ENCODE measurements around the gene NLK.

NLK gene

DNA sequence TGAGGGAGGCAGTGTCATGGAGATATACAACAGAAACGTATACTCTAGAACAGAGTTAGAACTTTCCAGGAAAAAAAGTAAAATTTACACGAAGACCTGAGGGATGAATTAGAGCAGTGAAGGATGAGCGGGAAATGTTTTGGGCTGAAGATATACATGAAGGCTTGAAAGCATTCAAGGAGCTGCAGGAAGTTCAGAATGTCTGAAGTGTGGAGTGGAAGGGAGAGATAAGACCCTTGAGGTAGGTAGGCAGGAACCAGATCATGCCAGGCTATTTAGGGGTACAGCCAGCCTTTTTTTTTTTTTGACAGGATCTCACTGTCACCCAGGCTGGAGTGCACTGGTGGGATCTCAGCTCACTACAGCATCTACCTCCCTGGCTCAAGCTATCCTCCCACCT, 3.2 kb upstream of the NLK start:
- H3K4me3 ChIP-seq (ENCODE audit: low read depth, low read length), result no peak overlapping the region
- DNase-seq (ENCODE audit: low read depth), result no peak
- TF ChIP-seq, protein P1, sequence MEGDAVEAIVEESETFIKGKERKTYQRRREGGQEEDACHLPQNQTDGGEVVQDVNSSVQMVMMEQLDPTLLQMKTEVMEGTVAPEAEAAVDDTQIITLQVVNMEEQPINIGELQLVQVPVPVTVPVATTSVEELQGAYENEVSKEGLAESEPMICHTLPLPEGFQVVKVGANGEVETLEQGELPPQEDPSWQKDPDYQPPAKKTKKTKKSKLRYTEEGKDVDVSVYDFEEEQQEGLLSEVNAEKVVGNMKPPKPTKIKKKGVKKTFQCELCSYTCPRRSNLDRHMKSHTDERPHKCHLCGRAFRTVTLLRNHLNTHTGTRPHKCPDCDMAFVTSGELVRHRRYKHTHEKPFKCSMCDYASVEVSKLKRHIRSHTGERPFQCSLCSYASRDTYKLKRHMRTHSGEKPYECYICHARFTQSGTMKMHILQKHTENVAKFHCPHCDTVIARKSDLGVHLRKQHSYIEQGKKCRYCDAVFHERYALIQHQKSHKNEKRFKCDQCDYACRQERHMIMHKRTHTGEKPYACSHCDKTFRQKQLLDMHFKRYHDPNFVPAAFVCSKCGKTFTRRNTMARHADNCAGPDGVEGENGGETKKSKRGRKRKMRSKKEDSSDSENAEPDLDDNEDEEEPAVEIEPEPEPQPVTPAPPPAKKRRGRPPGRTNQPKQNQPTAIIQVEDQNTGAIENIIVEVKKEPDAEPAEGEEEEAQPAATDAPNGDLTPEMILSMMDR (IDR thresholded peaks at IDR 0.05; ENCODE audit: control insufficient read depth, extremely low read depth, insufficient read depth), result no peak

DNA sequence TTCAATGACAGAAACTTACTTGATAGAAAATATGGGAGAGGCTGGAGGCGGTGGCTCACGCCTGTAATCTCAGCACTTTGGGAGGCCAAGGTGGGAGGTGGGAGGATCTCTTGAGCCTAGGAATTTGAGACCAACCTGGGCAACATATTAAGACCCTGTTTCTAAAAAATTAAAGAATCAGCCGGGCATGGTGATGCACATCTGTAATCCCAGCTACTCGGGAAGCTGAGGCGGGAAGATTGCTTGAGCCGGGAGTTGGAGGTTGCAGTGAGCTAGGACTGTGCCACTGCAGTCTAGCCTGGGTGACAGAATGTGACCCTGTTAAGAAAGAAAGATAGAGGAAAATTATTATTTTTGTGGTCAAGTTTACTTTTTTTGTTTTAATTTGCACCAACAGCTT, 2.1 kb upstream of the NLK start:
- peak overlapping the region; percentile 31 for H3K4me3 ChIP-seq (ENCODE audit: low read depth, low read length)
- TF ChIP-seq, protein P1 (IDR thresholded peaks at IDR 0.05; ENCODE audit: control insufficient read depth, extremely low read depth, insufficient read depth), result no peak
- DNase-seq (ENCODE audit: low read depth), result no peak

DNA sequence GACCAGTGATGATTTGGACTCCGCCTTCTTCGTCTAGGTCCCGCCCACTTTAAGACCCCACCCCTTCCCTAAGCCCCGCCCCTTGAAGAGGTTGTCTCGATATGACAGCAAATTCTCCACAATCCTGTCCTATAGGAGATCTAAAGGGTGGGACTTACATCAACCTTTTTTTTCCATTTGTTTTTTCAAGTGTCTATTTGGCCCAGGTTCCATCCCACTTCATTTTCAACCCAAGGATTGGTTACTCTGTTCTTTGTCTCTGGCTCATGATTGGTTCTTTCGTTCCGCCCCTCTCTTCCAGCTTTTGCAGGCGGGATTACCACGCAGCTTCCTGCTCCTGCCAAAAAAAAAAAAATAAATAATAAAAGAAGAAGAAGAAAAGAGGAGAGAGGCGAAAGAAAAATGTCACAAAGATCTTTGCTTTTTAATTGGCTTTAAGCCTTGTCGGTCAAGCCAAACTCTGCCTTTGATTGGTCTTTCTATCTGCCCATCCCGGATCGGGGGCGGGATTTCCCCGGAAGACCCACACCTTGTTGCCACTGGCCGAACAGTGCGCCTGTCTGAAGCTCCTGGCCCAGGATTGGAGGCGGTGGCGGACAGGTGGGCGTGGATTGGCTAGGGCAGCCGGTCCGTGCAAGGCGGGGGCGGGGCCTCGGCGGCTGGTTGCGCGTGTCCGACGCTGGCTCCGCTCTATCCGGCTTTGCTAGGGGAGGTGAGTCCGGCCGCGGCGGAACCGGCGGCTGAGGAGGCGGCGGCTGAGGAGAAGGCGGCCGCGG, 1.2 kb upstream of the NLK start:
- peak; percentile 99 for DNase-seq (ENCODE audit: low read depth)
- peak overlapping the region; percentile 84 for H3K4me3 ChIP-seq (ENCODE audit: low read depth, low read length)
- TF ChIP-seq, protein P1 (IDR thresholded peaks at IDR 0.05; ENCODE audit: control insufficient read depth, extremely low read depth, insufficient read depth), result no peak

DNA sequence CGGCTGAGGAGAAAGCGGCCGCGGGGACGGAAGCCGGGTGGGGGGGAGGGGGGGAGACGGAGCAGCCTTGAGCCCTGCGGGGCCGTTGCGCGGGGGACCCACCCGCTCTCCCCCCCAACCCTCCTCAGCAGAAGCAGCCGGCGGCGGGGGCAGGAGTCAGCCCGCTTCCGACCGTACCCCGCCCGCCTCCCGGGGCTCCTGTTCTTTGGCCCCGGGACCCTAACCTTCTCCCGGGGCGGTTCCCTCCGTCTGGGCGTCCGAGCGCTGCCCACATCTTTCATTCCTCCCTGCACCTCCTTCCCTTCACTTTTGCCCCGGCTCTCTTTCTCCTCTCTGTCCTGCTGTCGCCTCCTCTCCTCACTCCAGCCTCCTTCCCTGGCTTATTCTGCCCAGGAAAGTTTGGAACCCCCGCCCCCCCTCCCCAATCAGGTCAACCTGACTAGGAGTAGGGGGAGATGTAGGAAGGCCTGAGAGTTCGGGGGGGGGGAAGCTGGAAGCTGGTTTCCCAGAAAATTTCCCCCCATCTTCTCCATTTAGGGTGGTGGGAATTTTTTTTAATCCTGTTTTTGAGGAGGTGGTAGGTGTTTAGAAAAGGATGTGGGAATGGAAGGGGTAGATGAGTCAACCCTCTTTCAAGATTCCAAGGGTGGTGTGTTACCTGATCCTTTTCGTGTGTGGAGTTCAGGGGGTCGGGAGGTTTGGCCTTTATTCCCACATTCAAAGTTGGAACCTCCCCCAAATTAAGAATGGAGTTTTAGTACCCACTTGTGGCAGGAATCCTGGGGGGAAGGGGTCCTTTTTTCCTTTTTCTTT, 427 bp upstream of the NLK start:
- TF ChIP-seq, protein P1 (IDR thresholded peaks at IDR 0.05; ENCODE audit: control insufficient read depth, extremely low read depth, insufficient read depth), result no peak
- no peak for DNase-seq (ENCODE audit: low read depth)
- H3K4me3 ChIP-seq (ENCODE audit: low read depth, low read length), result peak overlapping the region; percentile 84

DNA sequence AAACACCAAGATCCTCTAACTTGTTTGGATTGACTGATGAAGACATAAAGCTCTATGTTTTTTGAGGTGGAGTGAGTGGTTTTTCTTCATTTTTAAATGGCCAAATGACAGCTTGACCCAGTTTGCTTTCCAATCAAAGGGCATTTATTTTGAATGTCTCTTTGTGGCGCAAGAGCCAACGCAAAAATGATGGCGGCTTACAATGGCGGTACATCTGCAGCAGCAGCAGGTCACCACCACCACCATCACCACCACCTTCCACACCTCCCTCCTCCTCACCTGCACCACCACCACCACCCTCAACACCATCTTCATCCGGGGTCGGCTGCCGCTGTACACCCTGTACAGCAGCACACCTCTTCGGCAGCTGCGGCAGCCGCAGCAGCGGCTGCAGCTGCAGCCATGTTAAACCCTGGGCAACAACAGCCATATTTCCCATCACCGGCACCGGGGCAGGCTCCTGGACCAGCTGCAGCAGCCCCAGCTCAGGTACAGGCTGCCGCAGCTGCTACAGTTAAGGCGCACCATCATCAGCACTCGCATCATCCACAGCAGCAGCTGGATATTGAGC, 329 bp downstream of the NLK start:
- TF ChIP-seq, protein P1 (IDR thresholded peaks at IDR 0.05; ENCODE audit: control insufficient read depth, extremely low read depth, insufficient read depth), result no peak
- peak overlapping the region; percentile 84 for H3K4me3 ChIP-seq (ENCODE audit: low read depth, low read length)
- no peak for DNase-seq (ENCODE audit: low read depth)

DNA sequence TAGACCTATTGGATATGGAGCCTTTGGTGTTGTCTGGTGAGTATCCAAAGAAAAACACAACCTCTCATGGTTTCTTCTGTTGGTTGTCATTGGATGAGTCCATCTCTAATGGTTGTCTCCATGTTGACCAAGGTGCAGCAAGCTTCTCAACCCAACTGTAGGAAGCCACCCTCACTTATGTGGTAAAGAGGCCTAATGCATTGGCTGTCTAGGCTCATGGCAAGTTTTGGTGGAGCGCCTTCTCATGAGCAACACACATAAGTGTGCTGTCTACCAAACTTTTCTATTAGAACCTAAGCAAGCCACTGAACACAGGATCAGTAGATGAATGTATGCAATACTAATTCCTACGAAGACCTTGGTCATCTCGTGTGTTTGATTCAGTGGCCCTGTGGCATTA, 819 bp downstream of the NLK start:
- TF ChIP-seq, protein P1 (IDR thresholded peaks at IDR 0.05; ENCODE audit: control insufficient read depth, extremely low read depth, insufficient read depth), result no peak
- DNase-seq (ENCODE audit: low read depth), result no peak
- H3K4me3 ChIP-seq (ENCODE audit: low read depth, low read length), result no peak overlapping the region

All from LNCaP clone FGC (cell line).